ENCODE data around the gene FBXO42.
A peak's percentile ranks its signal among the peaks of the same experiment; 100 is the strongest.

DNA sequence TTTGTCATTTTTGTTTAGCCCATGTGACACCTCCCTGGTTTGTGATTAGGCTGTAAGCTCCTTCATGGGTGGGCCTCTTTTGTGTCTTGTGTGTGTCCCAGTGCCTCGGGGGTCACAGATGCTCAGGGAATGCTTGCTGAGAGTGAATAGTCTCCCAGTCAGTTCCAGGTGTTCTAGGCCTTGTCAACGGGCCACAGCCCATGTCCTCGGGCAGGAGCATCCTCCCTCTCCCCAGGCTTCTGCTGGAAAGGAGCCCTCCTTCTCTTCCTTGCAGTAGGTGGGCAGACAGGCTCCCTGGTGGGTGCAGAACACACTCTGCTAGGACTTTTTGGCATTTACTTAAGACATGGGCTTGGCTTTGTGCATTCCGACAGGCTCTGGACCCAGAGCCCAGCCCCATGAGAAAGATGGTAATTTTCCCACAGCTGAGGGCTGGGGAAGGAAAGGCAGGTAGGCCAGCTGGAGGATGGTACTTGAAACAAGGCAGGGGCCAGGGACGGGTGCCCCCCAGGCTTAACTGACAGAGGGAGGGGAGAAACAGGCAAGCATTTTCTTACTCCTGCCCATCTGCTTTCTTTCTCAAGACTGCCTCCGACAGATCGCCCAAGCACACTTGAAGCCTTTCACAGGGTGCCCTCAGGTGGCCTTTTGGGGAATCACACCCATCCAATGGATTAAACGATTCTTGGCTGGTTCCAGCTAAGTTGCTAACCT is 108.2 kb downstream of the FBXO42 start:
- TF ChIP-seq CTCF (conservative IDR thresholded peaks at IDR 0.05; ENCODE audit: low read depth in 2 of 2): peak; percentile 85 to 98
- TF ChIP-seq, protein P1, sequence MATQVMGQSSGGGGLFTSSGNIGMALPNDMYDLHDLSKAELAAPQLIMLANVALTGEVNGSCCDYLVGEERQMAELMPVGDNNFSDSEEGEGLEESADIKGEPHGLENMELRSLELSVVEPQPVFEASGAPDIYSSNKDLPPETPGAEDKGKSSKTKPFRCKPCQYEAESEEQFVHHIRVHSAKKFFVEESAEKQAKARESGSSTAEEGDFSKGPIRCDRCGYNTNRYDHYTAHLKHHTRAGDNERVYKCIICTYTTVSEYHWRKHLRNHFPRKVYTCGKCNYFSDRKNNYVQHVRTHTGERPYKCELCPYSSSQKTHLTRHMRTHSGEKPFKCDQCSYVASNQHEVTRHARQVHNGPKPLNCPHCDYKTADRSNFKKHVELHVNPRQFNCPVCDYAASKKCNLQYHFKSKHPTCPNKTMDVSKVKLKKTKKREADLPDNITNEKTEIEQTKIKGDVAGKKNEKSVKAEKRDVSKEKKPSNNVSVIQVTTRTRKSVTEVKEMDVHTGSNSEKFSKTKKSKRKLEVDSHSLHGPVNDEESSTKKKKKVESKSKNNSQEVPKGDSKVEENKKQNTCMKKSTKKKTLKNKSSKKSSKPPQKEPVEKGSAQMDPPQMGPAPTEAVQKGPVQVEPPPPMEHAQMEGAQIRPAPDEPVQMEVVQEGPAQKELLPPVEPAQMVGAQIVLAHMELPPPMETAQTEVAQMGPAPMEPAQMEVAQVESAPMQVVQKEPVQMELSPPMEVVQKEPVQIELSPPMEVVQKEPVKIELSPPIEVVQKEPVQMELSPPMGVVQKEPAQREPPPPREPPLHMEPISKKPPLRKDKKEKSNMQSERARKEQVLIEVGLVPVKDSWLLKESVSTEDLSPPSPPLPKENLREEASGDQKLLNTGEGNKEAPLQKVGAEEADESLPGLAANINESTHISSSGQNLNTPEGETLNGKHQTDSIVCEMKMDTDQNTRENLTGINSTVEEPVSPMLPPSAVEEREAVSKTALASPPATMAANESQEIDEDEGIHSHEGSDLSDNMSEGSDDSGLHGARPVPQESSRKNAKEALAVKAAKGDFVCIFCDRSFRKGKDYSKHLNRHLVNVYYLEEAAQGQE (IDR thresholded peaks at IDR 0.05; ENCODE audit: unreplicated experiment): no peak
- no peak for TF ChIP-seq POLR2AphosphoS5 (IDR thresholded peaks at IDR 0.05; ENCODE audit: low read depth)
- TF ChIP-seq EZH2 (IDR thresholded peaks at IDR 0.05; ENCODE audit: low read depth, unreplicated experiment): no peak
